ENCODE data around the gene WDFY1. TPM values are rescaled to one million over a fixed set of nuclear protein-coding genes. Genes with fewer than 3 reads are reported as not detected.

WDFY1 gene, protein sequence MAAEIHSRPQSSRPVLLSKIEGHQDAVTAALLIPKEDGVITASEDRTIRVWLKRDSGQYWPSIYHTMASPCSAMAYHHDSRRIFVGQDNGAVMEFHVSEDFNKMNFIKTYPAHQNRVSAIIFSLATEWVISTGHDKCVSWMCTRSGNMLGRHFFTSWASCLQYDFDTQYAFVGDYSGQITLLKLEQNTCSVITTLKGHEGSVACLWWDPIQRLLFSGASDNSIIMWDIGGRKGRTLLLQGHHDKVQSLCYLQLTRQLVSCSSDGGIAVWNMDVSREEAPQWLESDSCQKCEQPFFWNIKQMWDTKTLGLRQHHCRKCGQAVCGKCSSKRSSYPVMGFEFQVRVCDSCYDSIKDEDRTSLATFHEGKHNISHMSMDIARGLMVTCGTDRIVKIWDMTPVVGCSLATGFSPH
- 10 to 100 TPM; 40.4 to 99.6 (median 71.6) TPM for total RNA-seq

- in situ Hi-C loops (cut with MboI; ENCODE audit: low pct_ligation_motif_present in 1 of 4, low pct_unique_long_range_greater_than_20kb in 1 of 4, low sequenced_read_pairs in 3 of 4), result no loop called here
- H3K9me3 ChIP-seq, result no peaks in the 10 kb centered on the region
Measured at GRCh38 chr2:223944703-223945531, at the start of gene WDFY1. Gene WDFY1 (minus strand): TSS chr2:223945335. CDS start chr2:223945284, 51 bp downstream.

DNA sequence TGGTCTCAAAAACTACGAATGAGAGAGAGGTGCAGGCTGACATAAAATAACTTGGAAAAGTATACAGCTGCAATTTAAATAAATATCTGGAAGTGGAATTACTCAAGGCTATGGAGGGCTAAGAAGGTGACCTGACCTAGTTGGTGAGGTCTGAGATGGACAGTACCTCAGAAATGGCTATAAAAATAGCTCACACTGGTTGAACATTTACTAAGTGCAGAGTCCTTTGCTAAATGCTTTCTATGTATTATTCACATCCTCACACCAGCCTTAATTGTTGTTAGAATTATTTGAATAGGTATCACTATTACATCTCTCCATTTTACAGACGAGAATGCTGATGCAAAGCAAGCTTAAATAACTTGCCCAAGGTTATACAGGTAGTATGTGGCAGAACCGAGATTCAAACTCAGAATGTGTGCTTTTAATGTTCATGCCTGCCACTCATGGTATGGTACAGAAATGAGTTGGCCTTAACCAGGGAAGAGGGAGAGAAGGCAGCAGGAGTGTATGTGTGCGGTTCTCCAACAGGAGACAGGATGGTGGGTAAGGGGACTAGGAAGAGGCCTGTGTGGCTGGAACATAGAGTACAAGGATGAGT lies 49.5 kb upstream of the WDFY1 start:
- Histone ChIP-seq H3K4me3 (no peak overlapping the region), H3K36me3 (no peaks in the 10 kb centered on the region), H3K27me3 (no peaks in the 10 kb centered on the region), H3K27ac (no peak overlapping the region), H3K9me3 (no peaks in the 10 kb centered on the region), H3K4me1 (peaks cover 0 to 9% (median 6%) of the 10 kb centered on the region in 4 donors)
- in situ Hi-C loops (cut with MboI; ENCODE audit: low pct_ligation_motif_present in 1 of 4, low pct_unique_long_range_greater_than_20kb in 1 of 4, low sequenced_read_pairs in 3 of 4) (loop anchor here in 3 of 4 donors (5.0 to 10.0 kb wide), 2 partner anchors 290 to 293 kb away; no protein-coding TSS in a partner anchor), intact Hi-C loops (cut with DNase I; ENCODE audit: low total_unique reads) (loop anchor here (10.0 kb wide), 1 partner anchor 290 kb away; no protein-coding TSS in a partner anchor)
- 72 to 100% methylated on average over 1 to 4 of the region's 4 CpGs for WGBS, 2 donors (ENCODE audit: low coverage in 1 of 2)
- TF ChIP-seq EP300 (IDR thresholded peaks at IDR 0.05; ENCODE audit: low read depth) (no peak), CTCF (IDR thresholded peaks at IDR 0.05) (no peak), POLR2AphosphoS5 (IDR thresholded peaks at IDR 0.05) (no peak), POLR2A (IDR thresholded peaks at IDR 0.05) (no peak)
- DNase-seq, result no peak

More at GRCh38 chr2:223944703-223945531, at the start of gene WDFY1:
- TF ChIP-seq CTCF (IDR thresholded peaks at IDR 0.05), result no peak
- TF ChIP-seq POLR2AphosphoS5 (IDR thresholded peaks at IDR 0.05), result peak; percentile 75 to 95 (median 94)
- TF ChIP-seq EP300 (IDR thresholded peaks at IDR 0.05; ENCODE audit: low read depth), result no peak
- TF ChIP-seq POLR2A (IDR thresholded peaks at IDR 0.05), result peak; percentile 88
- no peaks in the 10 kb centered on the region for H3K36me3 ChIP-seq
- peaks cover 10 to 44% (median 26%) of the 10 kb centered on the region in 4 donors for H3K4me1 ChIP-seq
- DNase-seq, result peak; percentile 92
- intact Hi-C loops (cut with DNase I; ENCODE audit: low total_unique reads), result no loop called here
- no peaks in the 10 kb centered on the region for H3K27me3 ChIP-seq
- 1% methylated on average over 61 of the region's 87 CpGs; no CpG with 5 or more reads in 1 of the 2 donors for WGBS, 2 donors (ENCODE audit: low coverage in 1 of 2)
- peak within 1 kb of the TSS; percentile 93 to 97 (median 94) for H3K27ac ChIP-seq
- H3K4me3 ChIP-seq, result peak within 1 kb of the TSS; percentile 91 to 98 (median 94)

- intact Hi-C loops (cut with DNase I; ENCODE audit: low total_unique reads) (loop anchor here (10.0 kb wide), 1 partner anchor 291 kb away; no protein-coding TSS in a partner anchor), in situ Hi-C loops (cut with MboI; ENCODE audit: low pct_ligation_motif_present in 1 of 4, low pct_unique_long_range_greater_than_20kb in 1 of 4, low sequenced_read_pairs in 3 of 4) (loop anchor here in 3 of 4 donors (5.0 to 10.0 kb wide), 2 partner anchors 291 to 294 kb away; no protein-coding TSS in a partner anchor)
- Histone ChIP-seq H3K27ac (no peak overlapping the region), H3K4me3 (no peak overlapping the region), H3K9me3 (no peaks in the 10 kb centered on the region), H3K4me1 (peaks cover 0 to 9% (median 6%) of the 10 kb centered on the region in 4 donors), H3K27me3 (no peaks in the 10 kb centered on the region), H3K36me3 (no peaks in the 10 kb centered on the region)
- peak; percentile 78 to 87 (median 85) for TF ChIP-seq CTCF (IDR thresholded peaks at IDR 0.05)
- TF ChIP-seq POLR2A (IDR thresholded peaks at IDR 0.05), result no peak
- peak; percentile 66 for DNase-seq
- 31 to 39% methylated on average over 4 to 5 of the region's 5 CpGs for WGBS, 2 donors (ENCODE audit: low coverage in 1 of 2)
Measured at GRCh38 chr2:223993634-223994232, 48.6 kb upstream of the WDFY1 start.
